ENCODE measurements around the gene PVALEF.

The PVALEF gene

DNA sequence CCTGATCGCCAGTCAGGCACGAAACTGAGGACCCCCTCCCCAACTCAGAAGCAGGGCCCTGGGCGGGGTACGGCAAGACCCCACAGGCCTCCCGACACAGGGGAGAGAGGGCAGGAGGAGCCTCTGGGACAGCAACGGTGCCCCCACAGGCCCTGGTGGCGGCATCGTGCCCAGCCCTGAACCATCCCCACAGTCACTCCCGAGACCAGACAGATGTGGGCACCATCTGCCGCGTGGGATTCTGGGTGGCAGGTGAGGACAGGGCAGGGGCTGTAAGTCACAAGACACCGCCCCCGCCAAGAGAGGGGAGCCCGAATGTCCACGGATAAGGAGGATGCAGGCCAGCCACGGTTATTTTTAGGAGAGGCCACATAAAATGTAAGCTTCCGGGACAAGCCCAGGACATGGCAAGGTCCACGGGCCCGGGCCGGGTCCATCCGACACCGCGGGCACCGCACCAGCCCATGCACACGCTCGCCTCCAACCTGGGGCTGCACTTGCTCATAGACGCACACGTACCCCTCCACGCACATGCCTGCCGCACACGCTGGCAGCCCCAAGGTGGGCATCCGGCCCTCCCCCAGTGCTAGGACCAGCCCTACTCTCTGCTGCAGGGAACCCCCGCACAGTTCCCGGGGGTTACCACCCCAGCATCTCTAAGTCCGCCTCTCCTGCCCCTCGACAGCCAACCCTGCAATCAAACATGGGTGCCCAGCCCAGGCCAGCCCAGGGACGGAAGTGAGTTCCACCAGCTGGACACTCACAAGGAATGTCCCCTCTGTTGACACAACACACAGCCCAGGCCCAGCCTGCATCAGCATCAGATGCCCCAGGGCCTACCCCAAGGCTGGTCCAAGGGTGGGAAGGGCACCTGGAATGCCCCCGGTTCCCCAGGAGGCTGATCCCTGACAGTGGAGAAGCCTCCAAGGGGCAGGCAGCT, 8.2 kb upstream of the PVALEF start:
- DNase-seq (ENCODE audit: low spot score): no peak
- TF ChIP-seq, protein P1, sequence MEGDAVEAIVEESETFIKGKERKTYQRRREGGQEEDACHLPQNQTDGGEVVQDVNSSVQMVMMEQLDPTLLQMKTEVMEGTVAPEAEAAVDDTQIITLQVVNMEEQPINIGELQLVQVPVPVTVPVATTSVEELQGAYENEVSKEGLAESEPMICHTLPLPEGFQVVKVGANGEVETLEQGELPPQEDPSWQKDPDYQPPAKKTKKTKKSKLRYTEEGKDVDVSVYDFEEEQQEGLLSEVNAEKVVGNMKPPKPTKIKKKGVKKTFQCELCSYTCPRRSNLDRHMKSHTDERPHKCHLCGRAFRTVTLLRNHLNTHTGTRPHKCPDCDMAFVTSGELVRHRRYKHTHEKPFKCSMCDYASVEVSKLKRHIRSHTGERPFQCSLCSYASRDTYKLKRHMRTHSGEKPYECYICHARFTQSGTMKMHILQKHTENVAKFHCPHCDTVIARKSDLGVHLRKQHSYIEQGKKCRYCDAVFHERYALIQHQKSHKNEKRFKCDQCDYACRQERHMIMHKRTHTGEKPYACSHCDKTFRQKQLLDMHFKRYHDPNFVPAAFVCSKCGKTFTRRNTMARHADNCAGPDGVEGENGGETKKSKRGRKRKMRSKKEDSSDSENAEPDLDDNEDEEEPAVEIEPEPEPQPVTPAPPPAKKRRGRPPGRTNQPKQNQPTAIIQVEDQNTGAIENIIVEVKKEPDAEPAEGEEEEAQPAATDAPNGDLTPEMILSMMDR (IDR thresholded peaks at IDR 0.05; ENCODE audit: extremely low read depth, missing control alignments): no peak

DNA sequence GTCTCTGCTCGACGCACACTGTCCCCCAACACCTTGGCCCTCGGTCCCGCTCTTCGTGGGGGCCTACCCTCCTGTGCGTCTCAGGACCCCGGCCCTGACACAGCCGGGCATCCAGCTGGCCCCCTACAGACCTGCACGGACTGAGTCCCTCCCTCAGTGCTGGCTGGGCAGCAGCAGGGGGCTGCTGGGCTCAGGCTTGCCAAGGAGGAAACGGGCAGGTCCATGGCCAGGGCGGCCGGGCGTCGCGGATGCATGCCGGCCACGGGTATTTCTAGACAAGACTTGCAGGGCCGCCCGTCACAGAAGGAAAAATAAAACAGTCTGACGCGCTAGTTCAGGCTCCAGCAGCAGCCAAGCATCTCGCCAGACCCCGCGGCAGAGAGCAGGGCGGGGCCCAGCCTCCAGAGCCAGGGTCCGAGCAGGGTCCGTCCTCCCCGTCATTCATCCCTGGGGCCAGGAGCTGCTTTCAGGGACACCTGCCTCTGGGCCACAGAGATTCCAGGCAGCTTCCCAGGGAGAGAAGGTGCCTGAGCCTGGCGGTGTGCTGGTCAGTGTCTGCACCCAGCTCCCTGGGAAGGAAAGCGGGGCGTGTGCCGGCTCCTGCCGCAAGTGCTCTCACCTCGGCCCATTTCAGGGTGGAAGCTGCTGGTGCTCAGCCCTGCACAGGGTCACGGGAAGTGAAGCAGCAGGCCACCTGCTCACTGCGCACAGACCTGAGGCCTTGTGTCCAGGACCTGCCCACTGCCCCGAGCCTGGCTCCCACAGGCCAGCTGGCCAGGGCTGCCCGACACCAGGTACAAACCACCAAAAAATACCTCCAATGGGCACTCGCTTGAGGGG, 7.2 kb upstream of the PVALEF start:
- TF ChIP-seq, protein P1 (IDR thresholded peaks at IDR 0.05; ENCODE audit: extremely low read depth, missing control alignments): no peak
- DNase-seq (ENCODE audit: low spot score): no peak

DNA sequence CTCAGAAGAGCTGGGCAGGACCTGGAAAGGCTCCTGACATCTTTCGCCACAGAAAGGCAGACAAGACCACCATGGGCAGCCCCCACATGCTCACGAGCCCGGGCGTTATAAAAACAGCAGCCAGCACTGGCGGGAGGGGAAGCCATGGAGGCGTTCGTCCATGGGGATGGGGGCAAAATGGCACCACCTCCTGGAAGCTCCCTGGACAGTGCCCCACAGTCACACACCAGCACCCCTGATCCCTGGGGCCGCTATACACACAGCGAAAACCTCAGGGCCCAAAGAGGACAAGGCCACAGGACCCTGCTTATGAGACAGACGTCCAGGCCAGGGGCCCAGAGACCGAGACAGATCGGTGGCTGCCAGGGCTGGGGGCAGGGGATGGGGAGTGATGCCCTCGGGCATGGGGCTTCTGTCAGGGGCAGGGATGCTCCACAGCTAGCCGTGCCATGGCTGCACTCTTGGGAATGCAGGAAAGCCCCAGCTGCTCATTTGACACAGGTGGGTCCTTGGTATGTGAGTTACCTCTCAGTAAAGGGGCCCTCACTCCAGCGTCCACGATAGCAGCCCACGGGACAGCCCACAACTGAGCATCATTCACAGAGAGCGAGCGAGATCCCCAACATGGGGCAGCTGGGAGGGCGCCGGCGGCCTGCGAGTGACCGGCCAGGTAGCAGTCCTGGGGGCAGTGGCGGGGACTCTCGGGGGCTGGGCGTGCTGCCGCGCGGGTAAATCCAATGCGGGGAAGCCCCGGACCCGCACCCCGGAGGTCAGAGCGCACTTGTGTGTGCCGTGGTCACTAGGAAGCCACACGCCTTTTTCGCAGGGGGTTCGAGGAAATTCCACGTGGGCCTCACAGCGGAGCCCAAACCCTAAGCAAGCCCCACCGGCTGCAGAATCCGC, 6.4 kb upstream of the PVALEF start:
- no peak for DNase-seq (ENCODE audit: low spot score)
- TF ChIP-seq, protein P1 (IDR thresholded peaks at IDR 0.05; ENCODE audit: extremely low read depth, missing control alignments): no peak

DNA sequence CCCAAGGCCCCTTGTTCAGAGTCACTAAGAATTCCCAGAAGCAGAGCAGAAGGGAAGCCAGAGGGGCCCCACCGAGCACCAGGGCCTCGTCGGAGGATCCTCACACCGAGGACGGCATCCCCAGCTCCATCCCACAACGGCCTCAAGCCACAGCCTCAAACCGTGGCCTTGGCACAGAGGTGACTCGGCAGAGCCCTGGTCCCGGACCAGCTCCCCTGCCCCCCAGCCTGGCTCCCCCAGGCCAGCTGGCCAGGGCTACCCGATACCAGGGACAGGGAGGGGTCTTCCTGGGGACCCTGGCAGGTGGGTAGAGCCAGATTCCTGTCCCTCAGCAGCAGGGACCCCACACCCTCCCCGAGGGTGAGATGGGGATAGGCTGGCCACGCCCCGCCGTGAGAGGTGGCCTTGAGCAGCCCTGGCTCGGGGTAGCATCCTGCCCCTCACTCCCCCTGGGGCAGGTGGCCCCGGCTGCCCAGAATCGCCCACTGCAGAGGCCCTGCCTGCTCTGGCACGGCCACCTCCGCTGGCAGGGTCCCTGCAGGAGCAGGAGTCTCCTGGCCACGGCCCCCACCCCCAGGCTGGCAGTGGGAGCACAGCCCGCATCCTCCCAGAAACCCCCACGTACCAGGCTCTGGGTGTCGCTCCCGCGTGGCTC, 5.6 kb upstream of the PVALEF start:
- DNase-seq (ENCODE audit: low spot score): no peak
- TF ChIP-seq, protein P1 (IDR thresholded peaks at IDR 0.05; ENCODE audit: extremely low read depth, missing control alignments): no peak

DNA sequence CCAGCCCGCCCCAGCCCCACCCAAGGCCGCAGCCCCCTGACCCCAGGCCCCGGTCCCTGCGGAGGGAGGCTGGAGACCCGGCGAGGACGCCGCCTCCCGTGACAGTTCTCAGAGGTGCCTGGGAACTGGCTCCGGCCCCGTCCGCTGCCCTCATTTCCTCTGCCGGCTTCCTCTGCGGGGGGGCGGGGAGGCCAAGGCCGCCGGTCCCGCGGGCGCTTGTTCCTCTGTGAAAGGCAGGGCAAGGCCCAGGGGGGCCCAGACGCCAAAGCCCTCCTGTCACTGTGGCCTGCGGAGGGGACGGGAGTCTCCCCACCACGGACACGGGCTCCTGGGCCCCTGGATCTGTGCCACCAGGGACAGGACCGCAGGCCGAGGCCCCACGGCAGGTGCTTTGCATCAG, 5.0 kb upstream of the PVALEF start:
- DNase-seq (ENCODE audit: low spot score): no peak
- TF ChIP-seq, protein P1 (IDR thresholded peaks at IDR 0.05; ENCODE audit: extremely low read depth, missing control alignments): no peak

DNA sequence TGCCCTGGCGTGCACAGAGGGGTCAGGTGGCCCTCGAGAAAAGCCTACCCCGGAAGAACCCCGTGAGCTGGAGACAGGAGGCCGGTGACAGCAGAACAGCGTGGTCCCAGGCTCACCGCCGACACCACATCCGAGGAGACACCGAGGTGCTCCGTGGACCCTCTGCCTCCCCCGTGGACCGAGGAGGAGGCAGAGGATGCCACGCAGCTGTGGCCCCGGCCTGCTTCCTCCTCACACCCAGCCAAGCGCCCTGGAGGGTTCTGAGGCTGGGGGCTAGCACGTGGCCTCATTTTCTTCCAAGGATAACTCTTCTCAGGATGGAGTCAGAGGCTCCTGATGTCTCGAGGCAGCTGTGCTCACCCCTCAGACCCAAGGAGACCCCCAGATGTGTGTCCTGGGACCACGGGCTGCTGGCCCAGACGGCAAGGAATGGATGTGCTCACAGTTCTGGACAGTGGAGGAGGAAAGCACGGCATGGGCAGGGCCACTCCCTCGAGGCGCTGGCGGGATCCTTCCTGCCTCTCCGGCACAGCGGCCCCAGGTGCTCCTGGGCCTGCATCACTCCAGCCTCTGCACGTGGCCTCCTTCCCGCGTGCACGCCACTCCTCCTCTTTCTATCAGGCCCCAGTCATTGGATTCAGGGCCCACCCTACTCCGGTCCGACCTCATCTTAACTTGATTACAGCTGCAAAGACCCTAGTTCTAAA, 4.4 kb upstream of the PVALEF start:
- no peak for DNase-seq (ENCODE audit: low spot score)

More for the DNA sequence above, 4.4 kb upstream of the PVALEF start:
- TF ChIP-seq, protein P1 (IDR thresholded peaks at IDR 0.05; ENCODE audit: extremely low read depth, missing control alignments): no peak
